Islet precursor cell (in vitro differentiated cells): Measurements from ENCODE around the gene C10orf67.

ENCODE experiments used
- DNase-seq: peaks from one replicate; pipeline ENCODE4 v3.0.0-alpha.2; 2018

The C10orf67 gene

DNA sequence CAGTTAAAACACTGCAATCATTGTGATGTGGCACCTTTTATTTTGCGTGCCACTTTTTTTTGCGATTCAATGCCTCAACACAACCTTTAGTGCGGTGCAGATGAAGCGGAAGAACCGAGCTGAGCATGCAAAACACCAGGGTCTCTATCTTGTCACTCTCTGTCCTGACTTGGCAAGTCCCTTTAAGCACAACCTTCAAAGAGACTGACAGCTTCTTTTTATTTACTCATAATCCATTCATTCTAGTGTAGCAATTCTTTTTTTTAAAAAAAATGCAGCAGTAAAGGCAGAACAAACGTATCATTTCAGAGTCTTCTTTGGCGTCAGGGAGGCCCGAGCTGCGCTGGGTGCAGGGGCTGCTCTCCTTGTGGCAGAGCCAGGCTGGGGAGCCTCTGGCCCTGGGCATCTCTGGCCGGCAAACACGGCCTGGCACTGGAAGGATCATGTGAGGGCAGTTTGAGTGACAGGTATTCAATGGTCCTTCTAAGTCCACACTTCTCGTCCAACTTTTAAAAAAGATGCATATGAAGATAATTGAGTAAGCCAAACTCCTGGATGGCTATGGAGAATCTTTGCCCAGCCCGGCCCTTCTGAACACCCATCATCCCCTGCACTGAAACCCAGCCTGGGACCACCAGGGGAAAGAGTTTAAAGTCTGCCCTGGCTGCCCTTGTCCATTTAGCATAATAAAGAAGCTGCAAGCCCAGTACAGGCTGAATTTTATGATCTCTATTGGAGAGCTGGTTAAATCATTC lies 148.6 kb downstream of the C10orf67 start:
- no peak for DNase-seq

- no peak for DNase-seq
These were observed 149.4 kb downstream of the C10orf67 start for GRCh38 chr10:23194966-23195845.

DNA sequence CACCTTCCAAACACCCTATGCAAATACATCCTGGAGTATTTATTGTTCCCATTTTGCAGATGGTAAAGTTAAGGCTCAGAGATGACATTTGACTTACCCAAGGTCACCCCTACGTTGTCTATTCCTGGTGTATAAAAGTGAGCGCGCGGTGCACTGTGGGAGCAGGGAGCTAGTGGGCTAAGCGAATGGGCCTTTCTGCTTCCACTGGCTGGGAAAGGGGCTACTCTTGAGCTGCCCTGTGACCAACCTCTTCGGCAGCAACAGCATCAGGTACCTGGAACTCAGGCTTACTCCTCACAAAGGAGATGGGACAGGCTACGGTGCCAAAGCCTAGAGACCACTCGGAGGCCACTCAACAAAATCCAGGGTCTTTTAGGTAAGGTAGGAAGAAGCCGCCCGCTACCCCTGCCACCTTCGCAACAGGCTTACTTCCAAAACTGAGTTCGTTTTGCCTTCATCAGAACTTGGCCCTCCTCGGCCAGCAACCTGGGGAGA lies 150.1 kb downstream of the C10orf67 start:
- no peak for DNase-seq

DNA sequence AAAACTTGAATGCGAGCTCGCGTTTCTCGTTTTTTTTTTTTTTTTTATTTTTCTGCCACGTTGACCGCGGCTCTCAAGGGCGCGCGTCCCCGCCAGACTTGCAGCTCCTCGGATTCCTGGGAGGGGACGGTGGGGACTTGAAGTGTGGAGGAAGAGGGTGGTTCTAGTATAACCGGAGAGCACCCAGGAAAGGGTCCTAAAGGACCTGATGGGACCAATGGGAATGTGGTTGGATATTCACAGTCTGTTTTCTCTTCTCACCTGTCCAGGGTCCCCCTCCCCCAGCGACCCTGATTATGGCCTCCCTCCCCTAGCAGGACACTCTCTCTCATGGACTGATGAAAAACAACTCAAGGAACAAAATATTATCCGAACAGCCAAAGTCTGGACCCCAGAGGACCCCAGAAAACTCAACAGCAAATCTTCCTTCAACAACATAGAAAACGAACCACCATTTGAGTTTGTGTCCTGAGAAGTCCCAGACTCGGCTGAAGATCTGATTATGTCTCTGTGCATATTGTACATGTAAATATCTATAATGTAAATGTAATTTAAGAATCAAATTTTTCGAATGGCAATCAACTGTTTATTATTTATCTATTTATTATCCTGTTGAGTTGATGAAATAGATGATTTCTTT lies 151.0 kb downstream of the C10orf67 start:
- no peak for DNase-seq

GRCh38 chr10:23192712-23193434 lies 151.7 kb downstream of the C10orf67 start:
- DNase-seq = no peak

DNA sequence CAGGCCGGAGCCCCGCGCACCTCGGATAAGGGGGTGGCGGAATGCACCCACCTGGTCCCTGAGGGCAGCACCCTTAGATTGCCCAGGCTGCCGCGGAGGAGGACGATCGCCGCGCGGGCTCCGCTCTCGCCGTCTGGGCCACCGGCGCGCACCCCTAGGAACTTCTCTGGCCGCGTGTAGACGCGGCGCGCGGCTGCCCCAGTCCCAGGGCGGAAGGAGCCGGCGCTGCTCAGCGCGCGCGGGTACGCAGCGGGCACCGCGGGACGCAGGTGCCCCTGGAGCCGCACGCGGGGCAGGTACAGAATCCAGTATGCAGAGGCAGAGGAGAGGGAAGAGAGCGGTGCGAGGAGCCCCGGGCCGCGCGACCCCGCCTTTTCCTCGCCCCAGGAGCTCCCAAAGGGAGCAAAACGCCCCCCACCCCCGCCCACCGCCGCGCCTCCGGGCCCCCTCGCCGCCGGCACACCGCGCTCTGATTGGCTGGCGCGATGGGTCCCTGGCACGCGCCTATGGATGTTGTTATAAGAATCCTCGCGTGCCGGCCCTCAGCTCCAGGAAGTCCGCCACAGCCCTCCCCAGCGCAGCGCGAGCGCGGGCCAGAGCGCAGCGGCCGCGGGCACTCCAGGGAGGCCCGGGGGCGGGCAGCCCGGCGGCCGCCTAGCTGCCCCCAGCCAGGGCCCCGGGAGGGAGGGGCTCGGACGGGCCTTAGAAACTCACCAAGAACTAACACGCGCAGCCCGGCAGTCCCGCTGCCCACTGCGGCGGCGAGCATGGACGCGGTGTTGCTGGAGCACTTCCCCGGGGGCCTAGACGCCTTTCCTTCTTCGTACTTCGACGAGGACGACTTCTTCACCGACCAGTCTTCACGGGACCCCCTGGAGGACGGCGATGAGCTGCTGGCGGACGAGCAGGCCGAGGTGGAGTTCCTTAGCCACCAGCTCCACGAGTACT lies 152.6 kb downstream of the C10orf67 start, which contains the start of gene PTF1A:
TSS of gene PTF1A (plus strand) at position 549 of the 948 bp plus-strand sequence. CDS start at position 768, 219 bp downstream.
- DNase-seq = no peak

DNA sequence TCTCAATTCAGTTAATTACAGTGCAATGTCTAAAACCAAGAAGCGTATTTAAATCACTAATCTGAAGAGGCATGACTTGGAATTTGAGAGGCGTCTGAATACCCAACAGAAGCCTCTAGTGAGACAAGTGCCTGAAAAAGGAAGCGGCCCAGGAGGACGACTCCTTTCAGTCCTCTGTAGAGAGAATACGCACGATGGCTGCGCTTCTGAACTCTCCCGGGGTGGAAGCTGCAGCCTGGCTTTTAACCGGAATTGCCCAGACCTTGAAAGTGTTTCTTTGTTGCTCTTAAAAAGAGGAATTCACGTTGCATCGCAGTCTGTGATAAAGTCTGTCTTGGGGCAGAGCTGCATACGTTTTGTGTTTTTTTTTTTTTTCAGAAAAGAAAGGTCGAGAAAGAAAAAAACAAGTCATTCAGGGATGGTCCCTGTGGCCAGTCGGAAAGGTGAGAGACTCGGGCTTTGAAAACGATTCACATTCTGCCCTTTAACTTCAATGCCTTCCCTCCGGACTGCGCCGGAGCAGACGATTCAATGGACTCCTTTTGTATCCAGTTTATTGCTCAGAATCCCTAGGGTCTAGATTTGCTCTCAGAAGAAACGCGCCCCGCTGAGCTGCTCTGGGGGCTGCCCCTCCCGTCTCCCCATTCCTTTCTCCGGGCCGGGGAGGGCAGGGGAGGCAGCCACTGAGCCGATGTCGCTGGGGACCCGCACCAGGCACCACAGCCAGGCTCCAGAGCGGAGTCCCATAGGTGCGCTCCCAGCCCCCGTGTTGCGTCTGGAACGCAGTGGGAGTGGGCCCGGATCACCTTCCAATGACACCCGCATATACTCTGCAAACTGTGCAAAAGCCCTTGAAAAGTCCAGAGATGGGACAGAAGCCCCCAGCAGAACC lies 153.5 kb downstream of the C10orf67 start:
- no peak for DNase-seq

DNA sequence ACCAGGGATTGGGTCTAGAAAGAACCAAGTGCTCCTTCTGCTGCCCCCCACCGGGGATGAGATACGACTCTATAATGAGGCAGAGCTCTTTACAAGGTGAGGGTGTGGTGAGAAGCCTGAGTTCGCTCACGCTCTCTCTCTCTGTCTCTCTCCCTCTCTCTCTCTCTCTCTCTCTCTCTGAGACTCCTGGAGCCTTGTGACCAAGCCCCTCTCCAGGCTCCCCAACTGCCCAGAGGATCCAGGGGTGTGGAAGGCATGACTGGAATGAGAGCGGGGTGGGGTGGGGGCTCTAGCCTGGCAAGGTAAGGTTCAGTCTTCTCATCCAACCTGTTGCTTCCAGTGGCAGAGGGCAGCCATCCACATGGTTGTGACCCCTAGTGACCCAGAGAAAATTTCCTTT lies 155.6 kb downstream of the C10orf67 start:
- no peak for DNase-seq

GRCh38 chr10:23187155-23187554 lies 157.4 kb downstream of the C10orf67 start:
- DNase-seq = no peak

- no peak for DNase-seq
These were observed 157.9 kb downstream of the C10orf67 start for GRCh38 chr10:23186697-23187096.

- DNase-seq = no peak
These were observed 158.4 kb downstream of the C10orf67 start for GRCh38 chr10:23186178-23186577.

DNA sequence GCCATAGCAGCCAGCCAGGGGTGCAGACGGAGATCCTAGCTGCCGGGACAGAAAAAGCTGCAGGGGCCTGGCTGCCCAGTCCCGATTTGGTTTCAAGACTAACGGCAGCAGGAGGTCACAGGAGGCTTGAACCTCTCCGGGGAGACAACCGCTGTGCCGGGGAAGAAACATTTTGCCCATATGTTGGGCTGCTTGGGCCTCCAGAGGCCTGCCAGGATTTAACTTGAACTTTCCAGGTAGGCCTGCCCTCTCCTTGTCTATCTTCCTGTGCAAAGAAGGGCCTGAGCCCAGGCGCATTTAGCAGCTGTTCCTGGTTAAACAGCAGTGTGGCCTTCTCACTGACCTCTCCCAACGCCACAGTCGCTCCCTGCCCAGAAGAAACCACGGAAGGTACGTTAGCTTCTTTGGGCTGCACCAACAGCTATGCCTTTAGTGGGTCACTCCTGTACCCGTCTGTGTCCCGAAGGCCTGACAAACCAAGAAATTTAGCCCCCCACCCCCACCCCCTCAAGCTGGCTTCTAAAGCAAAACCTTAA lies 169.6 kb downstream of the C10orf67 start:
- DNase-seq = no peak

- no peak for DNase-seq
These were observed 170.3 kb downstream of the C10orf67 start for GRCh38 chr10:23174074-23174976.

DNA sequence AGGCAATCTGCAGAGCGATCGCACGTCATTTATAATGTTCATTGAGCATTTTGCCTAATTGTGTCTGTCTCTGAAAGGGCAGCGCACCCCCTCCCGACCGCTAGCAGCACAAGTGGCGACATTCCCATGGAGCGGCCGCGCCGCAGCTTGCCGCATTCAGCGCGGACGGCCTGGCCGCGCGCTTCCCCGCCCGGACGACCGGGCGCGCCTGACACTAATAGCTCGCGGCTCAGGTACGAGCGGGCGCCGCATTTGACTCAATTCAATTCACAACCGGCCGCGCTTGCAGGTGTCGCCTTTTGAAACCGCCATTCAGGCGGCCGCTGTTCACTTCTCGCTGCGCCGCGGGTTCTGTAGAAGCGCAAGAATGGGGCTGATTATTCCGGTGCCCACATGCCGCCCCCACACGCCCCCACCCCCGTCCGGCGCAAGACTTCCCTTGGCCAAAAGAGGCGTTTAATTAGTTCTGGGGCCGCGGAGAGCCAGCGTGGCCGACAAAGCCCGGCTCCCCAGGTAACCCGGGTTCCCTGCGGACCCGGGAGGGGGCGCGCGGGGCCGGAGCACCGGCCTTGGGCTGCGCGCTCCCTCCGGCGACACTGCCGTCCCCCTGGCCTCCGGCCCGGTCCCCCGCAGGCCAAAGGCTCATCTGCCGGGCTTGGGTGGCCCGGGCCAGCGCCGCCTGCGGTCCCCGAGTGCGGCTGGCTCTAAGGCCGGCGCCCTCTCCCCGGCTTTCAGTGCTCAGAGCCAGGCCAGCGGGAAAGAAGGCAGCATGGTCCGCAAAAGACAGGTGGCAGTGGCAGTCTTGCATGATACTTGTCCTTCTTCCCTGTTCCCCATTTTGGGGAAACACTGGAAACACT lies 171.2 kb downstream of the C10orf67 start:
- no peak for DNase-seq

- no peak for DNase-seq
These were observed 172.0 kb downstream of the C10orf67 start for GRCh38 chr10:23172429-23173213.

DNA sequence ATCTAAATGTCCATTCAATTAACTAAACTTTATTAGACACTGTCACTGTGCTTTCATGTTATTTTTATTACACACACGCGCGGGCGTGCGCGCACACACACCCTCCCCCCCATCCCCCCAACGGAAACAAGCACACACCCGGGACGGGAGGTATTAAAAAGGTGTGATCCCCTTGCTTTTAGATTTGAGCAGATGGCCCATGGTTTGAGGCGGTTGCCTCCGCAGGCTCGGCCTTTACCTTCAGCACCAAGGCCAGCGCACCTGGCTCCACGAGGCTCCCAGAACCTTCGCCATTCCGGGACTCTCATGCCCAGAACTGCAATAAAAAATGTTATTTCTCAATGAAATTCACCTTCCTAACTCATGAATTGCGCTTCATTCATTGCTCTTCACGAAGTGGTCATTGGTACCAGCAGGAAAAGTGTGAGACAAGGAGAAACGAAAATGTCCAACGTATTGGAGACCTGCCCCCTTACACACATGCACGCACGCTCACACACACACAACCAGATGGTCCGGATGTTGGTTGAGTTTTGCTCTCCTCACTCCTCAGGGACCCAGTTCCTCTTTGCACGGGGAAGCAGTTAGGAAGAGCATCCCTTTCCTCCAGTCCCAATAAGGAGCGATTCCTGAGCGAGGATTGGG lies 173.2 kb downstream of the C10orf67 start:
- no peak for DNase-seq

GRCh38 chr10:23158370-23158769 lies 186.2 kb downstream of the C10orf67 start:
- no peak for DNase-seq
